ENCODE data around the gene RIMBP2. TPM values are rescaled to one million over a fixed set of nuclear protein-coding genes. Genes with fewer than 3 reads are reported as not detected.

The RIMBP2 gene
- total RNA-seq, 1 donor from 2014 or later, result 20.5 TPM

DNA sequence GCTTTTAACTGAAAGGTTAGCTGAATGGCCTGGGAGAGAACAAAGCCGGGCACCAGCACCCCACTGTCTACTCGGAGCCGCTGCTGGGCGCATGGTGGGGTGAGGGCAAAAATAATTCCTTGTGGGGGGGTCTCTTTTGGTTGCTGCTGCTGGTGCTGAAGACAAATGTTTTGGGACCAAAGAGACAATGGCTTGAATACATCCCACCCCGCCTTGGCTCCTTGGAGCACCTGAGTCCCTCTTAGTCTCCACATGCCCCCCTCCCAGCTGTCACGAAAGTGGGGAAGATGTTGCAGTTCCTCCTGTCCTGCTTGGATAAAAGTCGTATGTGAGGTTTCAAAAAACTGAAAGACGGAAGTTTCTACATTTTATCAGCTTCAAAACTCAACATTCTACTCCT, 293.4 kb downstream of the RIMBP2 start:
- Mint-ChIP-seq H3K27ac (ENCODE audit: unreplicated experiment) (no peak overlapping the region), H3K4me3 (ENCODE audit: unreplicated experiment) (no peak overlapping the region), H3K27me3 (ENCODE audit: unreplicated experiment) (peaks cover 3% of the 10 kb centered on the region), H3K9me3 (ENCODE audit: unreplicated experiment) (peaks cover 13% of the 10 kb centered on the region), H3K36me3 (ENCODE audit: unreplicated experiment) (peaks cover 9% of the 10 kb centered on the region), H3K4me1 (ENCODE audit: low read depth, unreplicated experiment) (peaks cover 6% of the 10 kb centered on the region)
- no peak for DNase-seq
- TF ChIP-seq, protein P1, sequence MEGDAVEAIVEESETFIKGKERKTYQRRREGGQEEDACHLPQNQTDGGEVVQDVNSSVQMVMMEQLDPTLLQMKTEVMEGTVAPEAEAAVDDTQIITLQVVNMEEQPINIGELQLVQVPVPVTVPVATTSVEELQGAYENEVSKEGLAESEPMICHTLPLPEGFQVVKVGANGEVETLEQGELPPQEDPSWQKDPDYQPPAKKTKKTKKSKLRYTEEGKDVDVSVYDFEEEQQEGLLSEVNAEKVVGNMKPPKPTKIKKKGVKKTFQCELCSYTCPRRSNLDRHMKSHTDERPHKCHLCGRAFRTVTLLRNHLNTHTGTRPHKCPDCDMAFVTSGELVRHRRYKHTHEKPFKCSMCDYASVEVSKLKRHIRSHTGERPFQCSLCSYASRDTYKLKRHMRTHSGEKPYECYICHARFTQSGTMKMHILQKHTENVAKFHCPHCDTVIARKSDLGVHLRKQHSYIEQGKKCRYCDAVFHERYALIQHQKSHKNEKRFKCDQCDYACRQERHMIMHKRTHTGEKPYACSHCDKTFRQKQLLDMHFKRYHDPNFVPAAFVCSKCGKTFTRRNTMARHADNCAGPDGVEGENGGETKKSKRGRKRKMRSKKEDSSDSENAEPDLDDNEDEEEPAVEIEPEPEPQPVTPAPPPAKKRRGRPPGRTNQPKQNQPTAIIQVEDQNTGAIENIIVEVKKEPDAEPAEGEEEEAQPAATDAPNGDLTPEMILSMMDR (IDR thresholded peaks at IDR 0.05; ENCODE audit: partially characterized antibody, unreplicated experiment), result no peak

DNA sequence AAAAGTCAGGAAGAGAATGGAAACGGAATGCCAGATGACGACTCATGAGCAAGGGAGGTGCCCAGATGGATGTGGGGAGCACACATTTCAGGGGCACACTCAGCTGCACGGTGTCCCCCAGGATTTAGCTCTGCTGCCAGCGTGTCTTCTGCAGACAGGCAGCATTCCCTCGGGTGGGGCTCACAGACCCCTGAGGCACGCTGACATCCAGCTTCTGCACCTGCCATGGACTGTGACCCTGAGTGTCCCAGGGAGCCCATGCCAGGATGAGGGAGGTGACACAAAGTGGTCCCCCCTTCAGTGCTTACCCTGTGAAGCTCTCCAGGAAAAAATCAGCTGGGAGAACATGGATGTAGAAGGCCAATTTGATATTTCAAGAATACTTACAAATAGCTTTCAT, 294.2 kb downstream of the RIMBP2 start:
- no peak for DNase-seq
- peaks cover 15% of the 10 kb centered on the region for H3K9me3 Mint-ChIP-seq (ENCODE audit: unreplicated experiment)
- H3K27me3 Mint-ChIP-seq (ENCODE audit: unreplicated experiment), result peaks cover 3% of the 10 kb centered on the region
- peaks cover 6% of the 10 kb centered on the region for H3K4me1 Mint-ChIP-seq (ENCODE audit: low read depth, unreplicated experiment)
- H3K27ac Mint-ChIP-seq (ENCODE audit: unreplicated experiment), result no peak overlapping the region
- no peak overlapping the region for H3K4me3 Mint-ChIP-seq (ENCODE audit: unreplicated experiment)
- H3K36me3 Mint-ChIP-seq (ENCODE audit: unreplicated experiment), result peaks cover 12% of the 10 kb centered on the region
- TF ChIP-seq, protein P1 (IDR thresholded peaks at IDR 0.05; ENCODE audit: partially characterized antibody, unreplicated experiment), result no peak

DNA sequence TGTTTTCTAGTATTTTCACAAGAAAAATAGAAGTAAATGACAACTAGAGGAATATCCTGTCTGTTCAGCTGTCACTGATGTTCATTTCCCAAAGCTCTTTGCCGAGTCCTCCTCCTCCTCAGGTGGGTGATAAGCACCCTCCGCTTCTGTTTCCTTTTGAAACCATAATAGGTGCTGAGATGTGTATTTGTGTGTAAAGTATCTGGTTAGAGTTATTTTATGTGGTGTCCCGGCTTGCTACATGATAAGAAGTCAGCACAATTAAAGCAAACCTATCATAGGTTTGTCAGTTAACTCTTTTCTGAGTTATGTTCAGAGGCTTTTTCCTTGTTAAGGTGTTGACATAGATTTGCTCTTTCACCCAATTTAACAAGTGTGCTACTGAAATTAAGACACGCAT, 296.0 kb downstream of the RIMBP2 start:
- Mint-ChIP-seq H3K4me1 (ENCODE audit: low read depth, unreplicated experiment) (peaks cover 6% of the 10 kb centered on the region), H3K27me3 (ENCODE audit: unreplicated experiment) (peaks cover 3% of the 10 kb centered on the region), H3K36me3 (ENCODE audit: unreplicated experiment) (peaks cover 14% of the 10 kb centered on the region), H3K9me3 (ENCODE audit: unreplicated experiment) (peaks cover 14% of the 10 kb centered on the region), H3K27ac (ENCODE audit: unreplicated experiment) (no peak overlapping the region), H3K4me3 (ENCODE audit: unreplicated experiment) (no peak overlapping the region)
- no peak for DNase-seq
- TF ChIP-seq, protein P1 (IDR thresholded peaks at IDR 0.05; ENCODE audit: partially characterized antibody, unreplicated experiment), result no peak

DNA sequence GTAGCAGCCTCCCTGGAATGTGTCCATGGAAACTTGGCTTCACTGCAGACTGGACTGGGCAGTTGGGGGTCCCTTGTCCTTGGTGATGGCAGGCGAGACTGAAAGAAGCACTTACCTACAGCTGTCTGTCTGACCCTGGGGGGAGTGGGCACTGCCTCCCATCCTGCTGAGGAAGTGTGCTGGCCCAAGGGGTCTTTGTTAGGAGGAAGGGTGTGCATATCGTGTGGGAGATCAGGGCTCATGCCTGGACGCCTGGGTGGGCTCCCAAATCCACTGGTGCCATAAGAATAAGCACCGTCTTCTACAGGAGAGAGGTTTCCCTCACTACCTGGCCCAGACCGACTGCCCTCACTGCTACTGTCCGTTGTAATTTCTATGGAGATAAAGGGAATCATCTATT, 297.0 kb downstream of the RIMBP2 start:
- no peak overlapping the region for H3K4me3 Mint-ChIP-seq (ENCODE audit: unreplicated experiment)
- peaks cover 12% of the 10 kb centered on the region for H3K9me3 Mint-ChIP-seq (ENCODE audit: unreplicated experiment)

DNA sequence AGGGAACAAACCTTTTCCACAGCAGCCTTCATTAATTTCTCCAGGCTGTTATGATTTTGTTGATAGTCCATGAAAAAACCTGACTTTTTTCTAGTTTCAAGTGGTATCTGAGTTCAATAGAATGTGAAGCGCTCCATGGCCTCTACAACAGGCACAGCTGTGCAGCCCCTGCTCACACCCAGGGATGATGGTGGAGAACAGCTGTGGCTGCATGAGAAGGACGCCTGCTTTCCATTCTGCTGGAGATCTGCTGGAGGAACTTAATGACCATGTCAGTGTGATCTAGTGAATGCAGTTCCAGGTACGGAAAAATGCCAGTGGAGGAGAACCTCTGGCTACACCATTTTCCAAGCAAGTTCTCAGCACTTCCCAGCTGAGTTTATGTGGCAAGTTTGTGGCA, 297.8 kb downstream of the RIMBP2 start:
- Mint-ChIP-seq H3K4me3 (ENCODE audit: unreplicated experiment) (no peak overlapping the region), H3K27me3 (ENCODE audit: unreplicated experiment) (peaks cover 3% of the 10 kb centered on the region), H3K9me3 (ENCODE audit: unreplicated experiment) (peaks cover 7% of the 10 kb centered on the region), H3K27ac (ENCODE audit: unreplicated experiment) (no peak overlapping the region), H3K4me1 (ENCODE audit: low read depth, unreplicated experiment) (peaks cover 3% of the 10 kb centered on the region), H3K36me3 (ENCODE audit: unreplicated experiment) (peaks cover 9% of the 10 kb centered on the region)
- no peak for DNase-seq
- TF ChIP-seq, protein P1 (IDR thresholded peaks at IDR 0.05; ENCODE audit: partially characterized antibody, unreplicated experiment), result no peak

More for the DNA sequence above, 297.0 kb downstream of the RIMBP2 start:
- Mint-ChIP-seq H3K27me3 (ENCODE audit: unreplicated experiment) (peaks cover 5% of the 10 kb centered on the region), H3K36me3 (ENCODE audit: unreplicated experiment) (peaks cover 14% of the 10 kb centered on the region), H3K4me1 (ENCODE audit: low read depth, unreplicated experiment) (peaks cover 6% of the 10 kb centered on the region), H3K27ac (ENCODE audit: unreplicated experiment) (no peak overlapping the region)
- no peak for DNase-seq
- TF ChIP-seq, protein P1 (IDR thresholded peaks at IDR 0.05; ENCODE audit: partially characterized antibody, unreplicated experiment), result no peak

Measured in glutamatergic neuron (in vitro differentiated cells).